GM12891 (cell line): ENCODE measurements around the gene MYADML2.
A peak's percentile ranks its signal among the peaks of the same experiment; 100 is the strongest.
"Not testable (repeated sequence)": the region's sequence is repeated elsewhere in the genome, so short reads cannot be mapped to it uniquely, and the experiment has no call there.

Experiments used
- DNase-seq: peaks from one replicate; pipeline ENCODE4 v3.0.0; 2011; ENCODE audit warnings: low spot score; ENCODE audit not compliant: insufficient read length
- FAIRE-seq: peaks from 2 replicates; lab custom pipeline; 2011; peaks lifted over from hg19 to GRCh38; lab: Jason Lieb, UNC
- PAX5 ChIP-seq: IDR thresholded peaks from 2 replicates; pipeline ENCODE4 v1.6.1; 2011; ENCODE audit warnings: low read length, moderate library complexity, mild to moderate bottlenecking; ENCODE audit not compliant: insufficient read depth, severe bottlenecking
- POLR2A ChIP-seq: IDR thresholded peaks from 2 replicates; pipeline ENCODE4 v1.6.1; 2011; ENCODE audit warnings: low read depth, low read length, control low read depth
- POLR2AphosphoS5 ChIP-seq: IDR thresholded peaks from 2 replicates; pipeline ENCODE4 v1.6.1; 2011; ENCODE audit warnings: low read depth, low read length, control low read depth
- POU2F2 ChIP-seq: IDR thresholded peaks from 2 replicates; pipeline ENCODE4 v1.6.1; 2011; ENCODE audit warnings: low read depth, mild to moderate bottlenecking, control low read depth, low read length, moderate library complexity
- SPI1 ChIP-seq: IDR thresholded peaks from 2 replicates; pipeline ENCODE4 v1.6.1; 2011; ENCODE audit warnings: low read depth, low read length, control low read depth
- TAF1 ChIP-seq: IDR thresholded peaks from 2 replicates; pipeline ENCODE4 v1.6.1; 2011; ENCODE audit warnings: low read depth, low read length, control low read depth

Gene MYADML2

GRCh38 chr17:81990836-81991683 is 44.0 kb upstream of the MYADML2 start:
- FAIRE-seq (no peak), DNase-seq (no peak)
- TF ChIP-seq TAF1 (no peak), POLR2A (no peak), PAX5 (no peak), POU2F2 (no peak), SPI1 (no peak)

- no peak for DNase-seq
- TF ChIP-seq POLR2AphosphoS5 (no peak), POLR2A (no peak), SPI1 (no peak)
- FAIRE-seq = no peak
Observed at GRCh38 chr17:81987161-81987770, 40.2 kb upstream of the MYADML2 start.

GRCh38 chr17:81986606-81987005 is 39.6 kb upstream of the MYADML2 start:
- TF ChIP-seq PAX5 (no peak), POLR2A (no peak), POLR2AphosphoS5 (no peak), SPI1 (no peak)
- DNase-seq = no peak
- no peak for FAIRE-seq

- peak; percentile 67; the same call in 1 of the 2 replicates for TF ChIP-seq POU2F2
- TF ChIP-seq POLR2AphosphoS5 = peak; percentile 70
- TF ChIP-seq POLR2A = no peak
- DNase-seq (no peak), FAIRE-seq (peak; percentile 66)
Observed at GRCh38 chr17:81984773-81985410, 37.9 kb upstream of the MYADML2 start.

- DNase-seq (no peak), FAIRE-seq (no peak)
- TF ChIP-seq POLR2A (no peak), PAX5 (no peak), TAF1 (no peak), POU2F2 (no peak), POLR2AphosphoS5 (no peak), SPI1 (no peak)
Observed at GRCh38 chr17:81983639-81984373, 36.8 kb upstream of the MYADML2 start.

GRCh38 chr17:81983011-81983638 is 36.1 kb upstream of the MYADML2 start:
- TF ChIP-seq POLR2AphosphoS5 (no peak), POU2F2 (no peak), PAX5 (no peak), POLR2A (no peak), TAF1 (no peak), SPI1 (no peak)
- DNase-seq (no peak), FAIRE-seq (no peak)

GRCh38 chr17:81981511-81981910 is 34.5 kb upstream of the MYADML2 start:
- not testable (repeated sequence) for DNase-seq, FAIRE-seq

- DNase-seq = no peak
- TF ChIP-seq PAX5 (no peak), POLR2AphosphoS5 (no peak), POU2F2 (no peak), SPI1 (no peak), TAF1 (no peak), POLR2A (no peak)
- FAIRE-seq = no peak
Observed at GRCh38 chr17:81980707-81981343, 33.8 kb upstream of the MYADML2 start.

GRCh38 chr17:81980122-81980521 is 33.1 kb upstream of the MYADML2 start:
- FAIRE-seq = no peak
- TF ChIP-seq PAX5 (no peak), SPI1 (no peak), POLR2A (no peak), POU2F2 (no peak), TAF1 (no peak), POLR2AphosphoS5 (no peak)
- DNase-seq = no peak
